Thyroid gland (tissue), 4 donors: ENCODE measurements around the gene PNMA3. TPM values are rescaled to one million over a fixed set of nuclear protein-coding genes. Genes with fewer than 3 reads are reported as not detected.
"Not testable (repeated sequence)": the region's sequence is repeated elsewhere in the genome, so short reads cannot be mapped to it uniquely, and the experiment has no call there.

Source experiments
- DNase-seq, 2 donors: peaks; one replicate each; pipeline ENCODE4 v3.0.0-alpha.2; 2019
- H3K27ac ChIP-seq, 3 donors: fragments of 200-600 bp; sonication (generic); 1 replicate in 2 of 3; 2 replicates in 1 of 3; pipeline ENCODE4 v1.5.1; 2016 to 2019; ENCODE audit warnings: mild to moderate bottlenecking in 1 of 3, moderate library complexity in 1 of 3
- H3K27me3 ChIP-seq: fragments of 200-600 bp; sonication (generic); one replicate; pipeline ENCODE4 v1.5.1; 2019
- H3K36me3 ChIP-seq, 2 donors: fragments of 200-600 bp; sonication (generic); one replicate each; pipeline ENCODE4 v1.5.1; 2016 to 2019
- H3K4me1 ChIP-seq, 2 donors: fragments of 200-600 bp; sonication (generic); one replicate each; pipeline ENCODE4 v1.5.1; 2017 to 2019
- H3K4me3 ChIP-seq, 3 donors: fragments of 200-600 bp; sonication (generic); replicated peaks in 1 of 3; 1 replicate in 2 of 3; 2 replicates in 1 of 3; pipeline ENCODE4 v1.5.1; 2016; ENCODE audit warnings: mild to moderate bottlenecking in 1 of 3
- H3K9me3 ChIP-seq: fragments of 200-600 bp; sonication (generic); one replicate; pipeline ENCODE4 v1.5.1; 2017
- POLR2A ChIP-seq, 2 donors: fragments of 450-650 bp; IDR thresholded peaks; one replicate each; pipeline ENCODE4 v1.6.1; 2017; ENCODE audit warnings: antibody characterized with exemption in 2 of 2, mild to moderate bottlenecking in 2 of 2, moderate library complexity in 1 of 2
- WGBS, 2 donors: methylation state at CpG; one replicate each; pipeline ENCODE4 v1.1.5; 2017; 5-methylcytosine and 5-hydroxymethylcytosine counted together
- intact Hi-C: fragments of 100-400 bp; cut with DNase I; formaldehyde crosslinking; loops from one replicate; pipeline ENCODE4 v1.15.1; 2023
- small RNA-seq: library from RNA; depleted of rRNA; stranded (forward); fragments of <200 nt; gene quantifications from one replicate; pipeline ENCODE3, GENCODE V24; 2016
- total RNA-seq, 4 donors: library from RNA; depleted of rRNA; stranded (reverse); fragments of >200 nt; gene quantifications; one replicate each; pipeline ENCODE4 v1.2.3, GENCODE V29; 2016
- TF ChIP-seq, protein P1 (sequence below), 6 experiments: fragments of 200-600 bp in 3 of 6; fragments of 450-650 bp in 3 of 6; sonication (generic) in 3 of 6; IDR thresholded peaks; one replicate each; pipeline ENCODE4 v1.5.1; 2016 to 2019; ENCODE audit warnings: antibody characterized with exemption in 6 of 6, mild to moderate bottlenecking in 2 of 6, inconsistent platforms in 1 of 6, moderate library complexity in 1 of 6

Gene PNMA3
- total RNA-seq, 4 donors from 2014 or later, result 0.29 to 2.3 (median 1.6) TPM

DNA sequence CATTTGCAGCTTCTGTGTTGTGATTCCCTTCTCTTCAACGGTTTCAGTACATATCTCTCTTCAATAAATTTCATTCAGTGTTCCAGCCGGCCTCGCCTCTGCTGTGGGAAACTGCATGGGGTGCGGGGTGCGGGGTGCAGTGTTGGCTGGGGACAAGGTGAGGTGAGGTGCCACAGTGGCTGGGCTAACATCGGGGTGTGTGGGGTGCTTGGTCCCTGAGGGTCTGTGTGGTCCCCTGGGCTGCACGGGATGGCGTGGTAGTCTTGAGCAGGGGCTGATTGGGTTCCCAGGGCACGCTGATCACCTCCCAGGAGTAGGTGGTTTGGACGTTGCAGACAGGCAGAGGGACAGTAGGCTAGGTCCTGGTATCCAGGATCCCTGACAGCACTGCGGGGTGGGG is 18.7 kb downstream of the PNMA3 start:
- H3K4me3 ChIP-seq, result no peak overlapping the region
- no peaks in the 10 kb centered on the region for H3K36me3 ChIP-seq
- TF ChIP-seq, protein P1, sequence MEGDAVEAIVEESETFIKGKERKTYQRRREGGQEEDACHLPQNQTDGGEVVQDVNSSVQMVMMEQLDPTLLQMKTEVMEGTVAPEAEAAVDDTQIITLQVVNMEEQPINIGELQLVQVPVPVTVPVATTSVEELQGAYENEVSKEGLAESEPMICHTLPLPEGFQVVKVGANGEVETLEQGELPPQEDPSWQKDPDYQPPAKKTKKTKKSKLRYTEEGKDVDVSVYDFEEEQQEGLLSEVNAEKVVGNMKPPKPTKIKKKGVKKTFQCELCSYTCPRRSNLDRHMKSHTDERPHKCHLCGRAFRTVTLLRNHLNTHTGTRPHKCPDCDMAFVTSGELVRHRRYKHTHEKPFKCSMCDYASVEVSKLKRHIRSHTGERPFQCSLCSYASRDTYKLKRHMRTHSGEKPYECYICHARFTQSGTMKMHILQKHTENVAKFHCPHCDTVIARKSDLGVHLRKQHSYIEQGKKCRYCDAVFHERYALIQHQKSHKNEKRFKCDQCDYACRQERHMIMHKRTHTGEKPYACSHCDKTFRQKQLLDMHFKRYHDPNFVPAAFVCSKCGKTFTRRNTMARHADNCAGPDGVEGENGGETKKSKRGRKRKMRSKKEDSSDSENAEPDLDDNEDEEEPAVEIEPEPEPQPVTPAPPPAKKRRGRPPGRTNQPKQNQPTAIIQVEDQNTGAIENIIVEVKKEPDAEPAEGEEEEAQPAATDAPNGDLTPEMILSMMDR (IDR thresholded peaks at IDR 0.05), result no peak
- TF ChIP-seq POLR2A (IDR thresholded peaks at IDR 0.05), result no peak
- WGBS, 2 donors, result 80 to 98% methylated on average over 1 to 7 of the region's 11 CpGs
- no peaks in the 10 kb centered on the region for H3K9me3 ChIP-seq
- H3K4me1 ChIP-seq, result no peaks in the 10 kb centered on the region
- no peaks in the 10 kb centered on the region for H3K27me3 ChIP-seq
- no peak overlapping the region for H3K27ac ChIP-seq
- DNase-seq, result no peak
- intact Hi-C loops, result no loop called here

DNA sequence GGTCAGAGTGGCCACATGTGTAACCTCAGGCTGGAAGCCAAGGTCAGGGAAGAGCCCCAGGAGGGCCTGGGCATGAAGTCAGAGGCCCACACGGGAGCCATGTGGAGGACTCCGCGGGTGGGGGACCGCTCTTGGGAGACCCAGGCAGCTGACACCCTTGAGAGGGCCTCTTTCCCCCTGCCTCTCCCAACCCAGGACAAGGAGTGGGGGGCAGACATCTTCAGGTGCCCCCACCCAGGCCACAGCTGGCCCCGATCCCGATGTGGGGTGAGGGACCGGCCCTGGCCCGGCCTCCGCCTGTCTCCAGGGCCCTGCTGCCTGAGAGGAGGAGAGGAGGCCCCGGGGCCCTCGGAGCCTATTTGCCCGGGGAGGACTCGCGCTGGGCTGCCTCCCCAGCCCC is 19.1 kb downstream of the PNMA3 start:
- Histone ChIP-seq H3K36me3 (no peaks in the 10 kb centered on the region), H3K9me3 (no peaks in the 10 kb centered on the region), H3K4me3 (no peak overlapping the region), H3K27me3 (no peaks in the 10 kb centered on the region), H3K27ac (no peak overlapping the region), H3K4me1 (no peaks in the 10 kb centered on the region)
- DNase-seq, result no peak
- no peak for TF ChIP-seq POLR2A (IDR thresholded peaks at IDR 0.05)
- intact Hi-C loops, result no loop called here
- WGBS, 2 donors, result 56% methylated on average over 3 of the region's 14 CpGs; no CpG with 5 or more reads in 1 of the 2 donors

DNA sequence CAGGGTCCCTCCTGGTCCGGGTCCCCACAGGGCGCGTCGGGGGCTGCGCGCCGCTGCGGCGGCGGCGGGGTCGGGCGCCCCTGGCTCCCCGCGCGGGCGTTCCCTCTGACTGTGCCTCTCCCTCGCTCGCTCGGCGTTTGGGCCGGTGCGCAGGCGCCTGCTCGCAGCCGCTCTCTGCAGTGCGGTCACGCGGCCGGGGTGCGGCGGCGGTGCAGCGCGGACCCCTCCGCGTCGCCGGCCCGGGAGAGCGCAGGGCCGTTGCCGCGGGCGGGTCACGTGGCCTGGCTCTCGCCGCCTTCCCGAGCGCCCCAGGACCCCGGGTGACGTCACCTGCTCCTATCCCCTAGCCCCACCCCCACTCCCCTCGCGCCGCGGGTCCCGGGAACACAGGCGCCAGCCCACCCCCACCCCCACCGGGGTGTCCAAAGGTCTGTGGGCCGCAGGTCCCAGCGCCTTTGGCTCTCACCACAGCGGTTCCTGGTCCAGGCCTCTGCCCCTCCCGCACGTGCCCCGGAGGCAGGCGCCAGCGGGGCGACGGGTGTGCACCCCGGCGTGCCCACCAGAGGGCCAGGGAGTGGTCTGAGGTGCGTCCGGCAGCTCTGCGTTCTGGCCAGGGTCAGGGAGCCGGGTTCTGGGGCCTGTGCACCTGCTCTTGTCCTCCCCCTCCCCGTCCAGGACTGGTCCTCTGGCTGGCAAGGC is 21.3 kb downstream of the PNMA3 start:
- H3K36me3 ChIP-seq, DNase-seq, H3K27ac ChIP-seq, H3K9me3 ChIP-seq, intact Hi-C loops, H3K4me3 ChIP-seq, H3K27me3 ChIP-seq, H3K4me1 ChIP-seq: not testable (repeated sequence)
- no CpG with 5 or more reads among the region's 76 CpGs for WGBS, 2 donors

DNA sequence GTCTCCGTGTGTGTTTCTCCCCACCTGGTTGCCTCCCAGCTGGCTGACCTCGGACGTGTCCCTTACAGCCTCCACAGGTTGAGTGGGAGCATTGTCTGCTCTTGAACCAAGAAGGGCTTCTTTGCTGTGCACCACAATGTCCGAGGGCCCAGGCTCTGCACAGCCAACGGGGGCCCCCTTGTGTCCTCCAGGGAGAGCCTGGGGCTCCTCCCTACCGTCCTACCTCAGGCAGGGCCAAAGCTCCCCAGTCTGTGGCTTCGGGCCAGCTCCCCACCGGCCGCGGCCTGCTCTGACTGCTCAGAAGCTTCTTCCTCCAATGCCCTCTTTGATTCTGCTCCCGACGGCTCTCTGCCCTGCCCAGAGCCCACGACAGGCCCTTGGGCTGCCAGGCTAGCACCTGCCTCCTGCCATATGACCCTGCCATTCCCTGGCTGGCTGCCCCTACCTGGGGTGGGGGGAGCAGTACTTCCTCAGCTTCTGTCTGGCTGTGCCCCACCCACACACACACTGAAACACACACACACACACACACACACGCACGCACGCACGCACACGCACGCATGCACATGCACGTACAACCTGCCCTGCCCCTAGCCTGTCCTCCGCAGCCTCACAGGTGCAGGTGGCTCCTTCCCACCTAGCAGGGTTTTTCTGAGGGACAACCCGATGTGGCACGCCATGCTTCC is 27.1 kb downstream of the PNMA3 start:
- peak; percentile 13 to 26 for DNase-seq
- H3K9me3 ChIP-seq, intact Hi-C loops, H3K4me1 ChIP-seq, H3K36me3 ChIP-seq, H3K27me3 ChIP-seq, H3K27ac ChIP-seq, H3K4me3 ChIP-seq: not testable (repeated sequence)
- 80% methylated on average over 1 of the region's 23 CpGs; no CpG with 5 or more reads in 1 of the 2 donors for WGBS, 2 donors

DNA sequence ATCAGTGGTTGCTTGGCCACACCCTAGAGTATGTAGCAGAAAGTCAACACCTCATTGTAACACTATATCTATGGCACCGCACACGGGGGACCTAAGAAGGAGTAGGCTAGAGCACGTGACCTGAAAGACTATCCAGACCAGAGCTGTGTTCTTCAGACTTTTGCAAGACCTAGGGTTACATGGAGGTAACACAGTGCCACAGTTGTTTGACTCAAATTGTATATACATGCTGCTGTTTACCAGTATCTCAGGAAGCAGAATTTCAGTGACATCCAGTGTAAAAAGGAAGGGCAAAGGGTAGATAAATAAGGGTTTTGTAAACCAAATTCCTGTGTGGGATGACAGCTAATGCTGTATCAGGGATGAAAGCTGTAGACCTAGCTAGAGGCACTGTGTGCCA is 46.1 kb downstream of the PNMA3 start:
- no peaks in the 10 kb centered on the region for H3K4me1 ChIP-seq
- WGBS, 2 donors, result 91 to 100% methylated on average over 1 to 3 of the region's 3 CpGs
- no peaks in the 10 kb centered on the region for H3K36me3 ChIP-seq
- H3K4me3 ChIP-seq, result no peak overlapping the region
- intact Hi-C loops, result no loop called here
- no peak overlapping the region for H3K27ac ChIP-seq
- H3K27me3 ChIP-seq, result no peaks in the 10 kb centered on the region
- DNase-seq, result no peak
- no peaks in the 10 kb centered on the region for H3K9me3 ChIP-seq
- TF ChIP-seq POLR2A (IDR thresholded peaks at IDR 0.05), result no peak
- TF ChIP-seq, protein P1 (IDR thresholded peaks at IDR 0.05), result no peak

DNA sequence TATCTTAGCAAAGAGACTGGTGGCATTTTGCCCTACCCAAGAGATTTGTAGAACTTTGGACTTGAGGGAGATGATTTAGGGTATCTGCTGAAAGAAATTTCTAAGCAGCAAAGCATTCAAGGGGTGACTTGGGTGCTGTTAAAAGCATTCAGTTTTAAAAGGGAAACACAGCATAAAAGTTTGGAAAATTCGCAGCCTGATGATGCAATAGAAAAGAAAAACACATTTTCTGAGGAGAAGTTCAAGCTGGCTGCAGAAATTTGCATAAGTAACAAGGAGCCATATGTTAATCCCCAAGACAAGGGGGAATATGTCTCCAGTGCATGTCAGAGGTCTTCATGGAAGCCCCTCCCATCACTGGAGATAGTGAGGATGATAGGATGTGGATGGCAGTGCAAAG is 48.7 kb downstream of the PNMA3 start:
- H3K27me3 ChIP-seq, H3K4me1 ChIP-seq, intact Hi-C loops, H3K9me3 ChIP-seq, DNase-seq, H3K27ac ChIP-seq, H3K36me3 ChIP-seq, H3K4me3 ChIP-seq: not testable (repeated sequence)
- whole genome bisulfite sequencing, 2 donors, result 89 to 96% methylated on average over 1 of the region's 1 CpG

DNA sequence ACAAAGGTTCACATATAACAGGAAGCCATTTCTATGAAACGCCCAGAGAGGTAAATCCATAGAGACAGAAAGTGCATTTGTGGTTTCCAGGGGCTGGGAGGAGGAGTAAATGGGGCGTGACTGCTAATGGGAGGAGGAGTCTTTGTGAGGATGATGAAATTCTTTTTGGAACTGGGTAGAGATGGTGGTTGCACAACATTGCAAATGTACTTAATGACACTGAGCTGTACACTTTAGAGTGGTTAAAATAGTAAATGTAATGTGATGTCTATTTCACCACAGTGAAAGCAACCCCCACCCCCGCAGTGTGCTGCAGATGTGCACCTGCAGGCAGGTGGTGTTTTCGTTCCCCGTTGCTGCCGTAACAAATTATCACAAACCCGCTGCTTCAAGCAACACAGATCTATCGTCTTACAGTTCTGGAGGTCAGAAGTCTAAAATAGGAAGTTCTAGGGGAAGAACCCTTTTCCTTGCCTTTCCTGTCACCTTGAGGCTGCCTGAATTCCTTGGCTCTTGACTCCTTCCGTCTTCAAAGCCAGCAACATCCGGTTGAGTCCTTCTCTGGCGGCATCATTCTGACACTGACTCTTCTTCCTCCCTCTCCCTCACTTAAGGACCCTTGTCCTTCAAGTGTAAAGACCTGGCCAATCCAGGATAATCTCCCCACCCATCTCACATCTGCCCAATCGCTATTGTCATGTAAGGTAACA is 50.0 kb downstream of the PNMA3 start:
- DNase-seq, H3K36me3 ChIP-seq, H3K4me3 ChIP-seq, H3K4me1 ChIP-seq, intact Hi-C loops, H3K27me3 ChIP-seq, H3K9me3 ChIP-seq, H3K27ac ChIP-seq: not testable (repeated sequence)
- 33 to 61% methylated on average over 2 of the region's 12 CpGs for WGBS, 2 donors

Small RNA genes within 50 kb of the gene (small RNA-seq; reads per million reads assigned to genes)
- gene AC243428.1, result not detected

Other genes with a start within 250 kb of the PNMA3 start
- gene CETN2, start 225.7 kb upstream of the PNMA3 start, total RNA-seq, result 10 to 100 TPM; 41.9 to 64.7 (median 61.8) TPM
- 10 to 100 TPM; 11.2 to 20.3 (median 17.0) TPM for gene NSDHL, start 225.4 kb upstream of the PNMA3 start, total RNA-seq
- gene ZNF185, start 158.4 kb upstream of the PNMA3 start, total RNA-seq, result 10 to 100 TPM; 23.2 to 70.4 (median 39.0) TPM
- gene PNMA5, start 62.4 kb upstream of the PNMA3 start, total RNA-seq, result not detected
- gene PNMA6A, start 16.0 kb downstream of the PNMA3 start, total RNA-seq, result 1 to 10 TPM; 2.3 to 4.9 (median 4.4) TPM
- not detected for gene MAGEA1, start 122.8 kb downstream of the PNMA3 start, total RNA-seq